Uterus (tissue), 2 donors: ENCODE results near the gene TVP23A.

Experiments
- POLR2A ChIP-seq, 2 donors: fragments of 450-650 bp; IDR thresholded peaks; one replicate each; pipeline ENCODE4 v1.6.1; 2016; ENCODE audit warnings: antibody characterized with exemption in 2 of 2, mild to moderate bottlenecking in 1 of 2, moderate library complexity in 1 of 2
- TF ChIP-seq, protein P1 (sequence below), 4 experiments: fragments of 200-600 bp in 2 of 4; fragments of 450-650 bp in 2 of 4; sonication (generic) in 2 of 4; IDR thresholded peaks; one replicate each; pipeline ENCODE4 v1.5.1; 2016 to 2019; ENCODE audit warnings: antibody characterized with exemption in 4 of 4, mild to moderate bottlenecking in 2 of 4, moderate library complexity in 1 of 4

DNA sequence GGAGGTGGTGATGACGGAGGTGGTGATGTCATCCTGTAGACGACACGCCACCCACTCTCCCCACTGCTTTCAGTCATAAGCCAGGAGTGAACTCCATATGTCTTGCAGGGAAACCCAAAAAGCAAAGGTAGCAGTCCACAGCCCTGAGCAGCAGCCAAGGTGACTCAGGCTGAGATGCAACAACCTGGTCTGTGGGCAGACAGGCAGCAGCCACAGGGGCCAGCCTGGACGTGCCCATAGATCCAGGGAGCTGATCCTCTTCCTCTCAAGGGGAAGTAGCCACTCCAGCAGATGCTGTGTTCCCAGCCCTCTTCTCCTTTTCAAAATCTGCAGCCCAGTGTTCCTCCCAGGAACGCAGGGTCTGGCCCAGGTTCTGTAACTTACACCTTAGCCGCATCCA lies 41.1 kb upstream of the TVP23A start:
- no peak for TF ChIP-seq POLR2A (IDR thresholded peaks at IDR 0.05)
- TF ChIP-seq, protein P1, sequence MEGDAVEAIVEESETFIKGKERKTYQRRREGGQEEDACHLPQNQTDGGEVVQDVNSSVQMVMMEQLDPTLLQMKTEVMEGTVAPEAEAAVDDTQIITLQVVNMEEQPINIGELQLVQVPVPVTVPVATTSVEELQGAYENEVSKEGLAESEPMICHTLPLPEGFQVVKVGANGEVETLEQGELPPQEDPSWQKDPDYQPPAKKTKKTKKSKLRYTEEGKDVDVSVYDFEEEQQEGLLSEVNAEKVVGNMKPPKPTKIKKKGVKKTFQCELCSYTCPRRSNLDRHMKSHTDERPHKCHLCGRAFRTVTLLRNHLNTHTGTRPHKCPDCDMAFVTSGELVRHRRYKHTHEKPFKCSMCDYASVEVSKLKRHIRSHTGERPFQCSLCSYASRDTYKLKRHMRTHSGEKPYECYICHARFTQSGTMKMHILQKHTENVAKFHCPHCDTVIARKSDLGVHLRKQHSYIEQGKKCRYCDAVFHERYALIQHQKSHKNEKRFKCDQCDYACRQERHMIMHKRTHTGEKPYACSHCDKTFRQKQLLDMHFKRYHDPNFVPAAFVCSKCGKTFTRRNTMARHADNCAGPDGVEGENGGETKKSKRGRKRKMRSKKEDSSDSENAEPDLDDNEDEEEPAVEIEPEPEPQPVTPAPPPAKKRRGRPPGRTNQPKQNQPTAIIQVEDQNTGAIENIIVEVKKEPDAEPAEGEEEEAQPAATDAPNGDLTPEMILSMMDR (IDR thresholded peaks at IDR 0.05): no peak
